A172 (cell line): ENCODE results near the gene PCBP3. TPM values are rescaled to one million over a fixed set of nuclear protein-coding genes. Genes with fewer than 3 reads are reported as not detected.

Experiments
- DNase-seq: peaks from one replicate; pipeline ENCODE4 v3.0.0-alpha.2; 2015; ENCODE audit warnings: low spot score
- total RNA-seq: library from RNA; depleted of rRNA; stranded (reverse); fragments of >200 nt; shearing (Covaris generic); gene quantifications from 2 replicates; pipeline ENCODE4 v1.2.3, GENCODE V29; 2014

Gene PCBP3
- total RNA-seq, 1 experiment from 2014 or later = not detected

GRCh38 chr21:45753445-45753844 lies 109.9 kb downstream of the PCBP3 start:
- no peak for DNase-seq

DNA sequence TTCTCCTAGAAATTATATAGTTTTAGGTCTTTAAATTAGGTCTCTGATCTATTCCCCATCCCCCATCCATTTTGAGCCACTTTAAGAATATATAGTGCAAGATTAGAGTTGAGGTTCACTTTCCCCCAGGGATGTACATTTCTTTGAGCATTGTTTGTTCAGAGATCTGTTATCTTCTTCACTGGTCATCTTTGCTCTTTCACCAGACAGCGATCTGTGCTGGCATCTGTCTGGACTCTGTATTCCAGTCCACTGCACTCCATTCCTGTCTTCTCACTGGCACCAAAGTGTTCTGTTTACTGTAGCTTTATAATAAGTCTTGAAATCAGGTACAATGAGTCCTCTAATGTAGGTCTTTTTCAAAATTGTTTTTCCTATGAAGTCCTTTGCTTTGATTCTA lies 112.5 kb downstream of the PCBP3 start:
- DNase-seq = no peak

GRCh38 chr21:45756669-45757068 lies 113.1 kb downstream of the PCBP3 start:
- DNase-seq = no peak

- no peak for DNase-seq
Measured at GRCh38 chr21:45761704-45762103, 118.2 kb downstream of the PCBP3 start.

DNA sequence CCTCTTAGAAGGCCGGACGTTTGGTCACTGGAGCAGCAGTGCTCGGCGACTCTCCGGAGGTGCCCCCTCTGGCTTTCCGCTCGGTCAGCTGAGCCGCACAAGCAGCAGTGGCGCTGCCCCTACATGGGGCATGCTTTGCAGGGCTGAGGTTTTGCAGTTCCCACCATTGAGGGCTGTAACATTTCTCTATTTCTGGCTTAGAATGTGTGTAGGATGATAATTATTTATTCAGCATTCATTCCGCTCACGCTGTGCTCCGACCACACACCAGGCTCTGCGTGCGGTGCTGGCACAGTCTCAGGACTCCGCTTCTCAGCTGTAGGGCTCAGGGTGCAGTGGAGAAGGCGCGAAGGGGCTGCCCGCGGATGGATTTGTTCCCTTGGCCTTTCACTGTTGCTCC lies 119.5 kb downstream of the PCBP3 start:
- DNase-seq = no peak

DNA sequence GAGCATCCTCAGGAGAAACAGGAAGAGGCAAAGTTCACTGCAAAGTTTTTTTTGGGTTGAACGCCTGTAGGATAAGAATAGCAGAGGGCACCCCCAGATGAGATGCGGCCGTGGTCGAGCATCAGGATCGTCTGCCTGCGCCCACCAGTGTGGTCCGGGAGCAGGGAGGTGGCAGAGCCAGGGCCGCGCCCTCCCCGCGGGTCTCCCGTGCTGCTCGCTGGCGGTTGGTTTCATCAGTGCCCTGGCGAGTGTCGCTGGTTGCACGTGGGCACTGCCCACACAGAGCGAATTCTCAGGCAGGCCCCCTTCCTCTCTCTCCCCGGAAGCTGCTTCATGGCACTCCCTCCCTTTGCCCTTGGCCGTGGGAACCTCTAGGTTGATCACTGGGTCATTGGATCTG lies 120.0 kb downstream of the PCBP3 start:
- DNase-seq = no peak

- DNase-seq = no peak
Measured at GRCh38 chr21:45764792-45765191, 121.3 kb downstream of the PCBP3 start.

GRCh38 chr21:45765375-45765774 lies 121.8 kb downstream of the PCBP3 start:
- DNase-seq = no peak

GRCh38 chr21:45766055-45766454 lies 122.5 kb downstream of the PCBP3 start:
- DNase-seq = no peak

GRCh38 chr21:45766501-45766900 lies 123.0 kb downstream of the PCBP3 start:
- no peak for DNase-seq

- DNase-seq = no peak
Measured at GRCh38 chr21:45767071-45768006, 123.8 kb downstream of the PCBP3 start.

GRCh38 chr21:45768011-45768739 lies 124.7 kb downstream of the PCBP3 start:
- no peak for DNase-seq

- DNase-seq = no peak
Measured at GRCh38 chr21:45768740-45769048, 125.2 kb downstream of the PCBP3 start.

DNA sequence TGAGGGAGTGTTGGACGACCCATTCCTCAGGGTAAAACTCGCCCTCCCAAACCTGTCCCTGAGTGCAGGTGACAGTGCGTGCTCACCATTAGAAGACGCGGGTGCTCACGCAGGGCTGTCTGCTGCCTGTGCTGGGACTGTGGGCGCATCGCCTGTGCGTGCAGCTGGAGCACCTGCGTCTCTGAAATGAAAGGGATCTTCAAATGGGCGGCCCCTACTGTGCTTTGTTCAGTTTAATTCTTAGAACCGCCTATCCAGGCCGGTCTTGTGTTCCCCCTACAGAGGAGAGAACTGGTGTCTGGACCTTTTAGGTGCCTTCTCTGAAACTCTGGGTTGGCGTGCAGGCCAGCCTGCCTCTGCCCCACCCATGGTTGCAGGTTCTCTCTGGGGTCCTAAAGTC lies 125.8 kb downstream of the PCBP3 start:
- DNase-seq = no peak

- no peak for DNase-seq
Measured at GRCh38 chr21:45769896-45770295, 126.4 kb downstream of the PCBP3 start.

GRCh38 chr21:45772180-45772579 lies 128.7 kb downstream of the PCBP3 start:
- DNase-seq = no peak

GRCh38 chr21:45774291-45774690 lies 130.8 kb downstream of the PCBP3 start:
- no peak for DNase-seq

GRCh38 chr21:45776971-45777370 lies 133.4 kb downstream of the PCBP3 start:
- DNase-seq = no peak

DNA sequence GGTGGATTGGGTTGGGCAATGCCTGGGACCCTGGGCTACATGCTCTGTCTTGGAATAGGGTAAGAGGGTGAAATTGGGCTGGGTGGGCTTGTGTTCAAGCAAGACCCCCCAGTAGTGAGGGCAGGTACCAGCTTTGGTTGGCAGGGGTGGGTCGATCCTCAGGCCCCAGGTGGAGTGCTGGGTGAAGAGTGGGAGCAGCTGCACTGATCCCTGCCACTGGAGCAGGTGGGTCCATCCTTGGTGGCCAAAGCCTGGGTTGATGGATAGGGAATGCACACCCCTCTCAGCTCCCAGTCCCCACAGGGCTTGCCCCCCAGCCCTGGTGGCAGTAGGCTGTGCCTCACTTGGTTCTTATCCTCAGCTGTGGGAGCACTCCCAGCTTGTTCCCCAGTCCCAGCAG lies 135.2 kb downstream of the PCBP3 start:
- DNase-seq = no peak

DNA sequence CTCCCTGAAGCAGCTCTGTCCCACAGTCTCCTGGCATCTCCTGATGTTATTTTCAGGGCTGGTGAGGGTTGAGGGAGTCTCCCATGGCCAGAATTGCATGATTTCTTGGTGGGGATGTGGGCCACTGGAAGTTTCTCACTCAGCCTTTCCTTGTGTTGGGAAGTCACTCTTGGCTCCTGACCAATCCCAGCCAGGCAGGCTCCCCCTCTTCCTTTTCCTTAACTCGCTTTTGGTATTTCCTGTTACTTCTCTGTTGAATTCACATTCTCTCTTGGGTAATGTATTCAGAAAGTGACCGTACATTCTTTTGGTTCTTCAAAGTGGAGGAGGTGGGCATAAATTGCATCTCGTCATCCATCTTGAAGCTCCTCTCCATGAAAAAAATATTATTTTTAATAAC lies 135.7 kb downstream of the PCBP3 start:
- DNase-seq = no peak

DNA sequence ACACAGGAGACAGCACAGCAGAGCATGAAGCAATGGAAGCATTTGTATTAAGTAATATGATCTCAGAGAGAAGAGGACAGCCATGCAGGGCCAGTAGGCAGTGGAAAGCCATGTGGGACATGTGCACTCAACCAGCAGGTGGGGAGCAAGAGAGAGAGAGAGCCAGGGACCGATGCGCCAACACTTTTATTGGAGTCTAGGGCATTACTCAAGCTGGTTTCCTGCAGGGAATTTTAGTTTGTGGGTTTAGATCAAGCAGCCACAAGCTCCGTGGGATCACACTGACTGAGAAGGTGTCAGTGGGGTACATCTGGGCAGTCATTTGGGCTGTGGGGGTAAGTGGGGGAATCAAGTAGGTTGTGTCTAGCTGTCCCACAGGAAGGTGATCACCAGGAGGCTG lies 137.1 kb downstream of the PCBP3 start:
- no peak for DNase-seq

DNA sequence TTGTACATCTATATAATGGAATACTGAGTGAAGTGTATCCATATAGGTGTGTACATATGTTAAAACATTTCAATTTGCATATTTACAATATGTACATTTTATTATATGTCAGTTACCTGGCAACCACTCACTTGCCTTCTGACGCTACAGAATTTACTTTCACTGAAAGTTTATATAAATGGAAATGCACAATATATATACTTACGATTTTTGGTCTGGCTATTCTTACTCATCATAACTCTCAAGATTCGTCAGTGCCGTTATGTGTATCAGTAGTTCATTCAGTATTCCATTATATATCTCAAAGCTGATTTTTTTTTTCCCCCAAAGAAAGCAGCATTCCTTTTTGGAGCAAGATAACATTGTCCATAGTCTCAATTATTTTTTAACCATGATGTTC lies 138.2 kb downstream of the PCBP3 start:
- DNase-seq = no peak

GRCh38 chr21:45786660-45787059 lies 143.1 kb downstream of the PCBP3 start:
- DNase-seq = no peak
